Activated effector memory CD4-positive, alpha-beta T cell treated with Interleukin-2 at 50 U/mL for 16 hours (primary cell): Measurements from ENCODE around the gene KCNA10.
"Not testable (repeated sequence)": the region's sequence is repeated elsewhere in the genome, so short reads cannot be mapped to it uniquely, and the experiment has no call there.

Source experiments
- DNase-seq: peaks from one replicate; pipeline ENCODE4 v3.0.0-alpha.2; 2020

The KCNA10 gene

GRCh38 chr1:110529011-110529410 lies 10.0 kb upstream of the KCNA10 start:
- DNase-seq, result no peak

DNA sequence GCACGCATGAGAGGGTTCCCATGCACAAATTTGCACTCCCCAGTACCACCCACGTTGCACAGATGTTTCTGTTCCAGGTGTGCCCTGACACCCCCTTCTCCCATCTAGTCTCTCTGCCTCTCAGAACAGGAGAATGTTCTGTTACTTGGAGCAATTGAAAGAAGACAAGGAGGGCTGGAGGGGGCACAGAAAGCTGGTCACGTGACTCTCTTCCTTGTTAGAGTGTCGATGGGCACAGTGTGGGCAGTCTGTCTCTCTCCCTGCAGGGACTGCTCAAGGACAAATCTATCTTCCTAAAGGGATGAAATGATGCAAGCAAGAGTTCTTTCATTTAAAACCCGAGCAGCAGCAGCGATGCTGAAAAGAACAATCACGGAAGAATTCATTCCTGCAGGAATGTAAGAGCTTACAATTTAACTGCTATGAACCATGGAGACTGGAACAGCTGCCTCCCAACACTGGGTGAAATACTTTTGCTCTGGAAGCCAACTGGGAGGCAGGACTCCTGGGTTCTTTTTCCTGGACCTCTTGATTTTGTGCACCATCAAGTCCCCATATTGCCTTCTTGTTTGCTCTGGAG lies 7.3 kb upstream of the KCNA10 start:
- DNase-seq, result no peak

DNA sequence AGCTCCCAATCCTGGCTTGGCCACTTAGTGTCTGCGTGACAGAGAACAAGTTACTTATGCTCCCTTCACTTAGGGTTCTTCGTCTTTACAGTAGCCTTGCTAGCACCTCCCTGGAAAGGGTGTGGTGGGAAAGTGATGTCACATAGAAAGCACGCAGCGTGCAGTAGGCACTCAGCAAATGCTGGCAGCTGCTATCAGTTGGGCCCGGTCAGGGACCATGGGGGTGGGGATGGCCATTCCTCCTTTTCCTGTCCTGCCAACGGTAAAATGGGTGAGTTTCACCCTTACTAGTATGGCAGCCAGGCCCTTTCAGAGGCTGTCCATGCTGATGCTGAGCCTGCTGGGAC lies 6.2 kb upstream of the KCNA10 start:
- DNase-seq, result no peak

- peak; percentile 19 for DNase-seq
These were observed 5.6 kb upstream of the KCNA10 start for GRCh38 chr1:110524311-110525248.

- DNase-seq, result no peak
These were observed 4.0 kb upstream of the KCNA10 start for GRCh38 chr1:110523011-110523410.

- DNase-seq, result no peak
These were observed 3.6 kb upstream of the KCNA10 start for GRCh38 chr1:110522560-110522959.

DNA sequence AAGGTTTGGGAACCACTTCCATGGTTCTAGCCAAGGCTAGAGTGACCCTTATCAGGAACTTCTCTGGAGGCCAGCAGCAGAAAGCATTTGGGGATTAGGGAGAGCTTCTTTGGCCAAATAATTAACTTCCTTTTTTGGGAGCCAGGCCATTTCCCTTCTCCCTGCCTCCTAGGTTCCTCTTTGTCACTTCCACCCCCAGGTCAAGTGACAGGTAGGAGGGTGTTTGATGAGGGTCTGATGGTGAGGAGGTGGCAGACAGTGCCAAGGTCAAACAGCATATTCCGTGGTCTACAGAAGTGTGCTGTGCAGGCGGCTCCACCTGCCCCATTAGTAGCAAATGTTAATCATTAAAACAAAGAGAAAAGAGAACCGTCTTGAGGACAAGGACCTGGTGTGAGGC lies 1.9 kb upstream of the KCNA10 start:
- no peak for DNase-seq

GRCh38 chr1:110515891-110516290 lies 3.1 kb downstream of the KCNA10 start:
- no peak for DNase-seq

- DNase-seq, result no peak
These were observed 3.9 kb downstream of the KCNA10 start for GRCh38 chr1:110515041-110515440.

- DNase-seq, result no peak
These were observed 5.5 kb downstream of the KCNA10 start for GRCh38 chr1:110513511-110513910.

GRCh38 chr1:110511436-110511835 lies 7.5 kb downstream of the KCNA10 start:
- no peak for DNase-seq

GRCh38 chr1:110510921-110511320 lies 8.1 kb downstream of the KCNA10 start:
- DNase-seq, result not testable (repeated sequence)

DNA sequence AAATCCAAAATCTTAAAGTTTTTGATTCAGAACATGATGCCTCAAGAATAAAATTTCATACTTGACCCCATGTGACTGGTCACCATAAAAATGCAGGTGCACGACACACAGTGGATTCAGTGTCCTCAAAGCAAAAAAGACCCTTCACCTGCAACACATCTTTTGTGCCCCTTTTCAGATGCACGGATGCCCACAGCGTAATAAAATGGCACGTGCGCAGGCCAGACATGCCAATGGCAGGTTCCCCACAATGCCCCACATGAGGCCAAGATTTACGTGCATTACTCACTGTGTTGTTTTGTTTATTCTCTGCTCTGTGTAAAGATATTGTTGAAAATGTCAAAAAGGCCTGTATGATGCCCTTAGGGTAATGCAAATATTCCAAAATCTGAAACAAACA lies 9.3 kb downstream of the KCNA10 start:
- DNase-seq, result no peak

- DNase-seq, result no peak
These were observed 10.7 kb downstream of the KCNA10 start for GRCh38 chr1:110508028-110508940.

DNA sequence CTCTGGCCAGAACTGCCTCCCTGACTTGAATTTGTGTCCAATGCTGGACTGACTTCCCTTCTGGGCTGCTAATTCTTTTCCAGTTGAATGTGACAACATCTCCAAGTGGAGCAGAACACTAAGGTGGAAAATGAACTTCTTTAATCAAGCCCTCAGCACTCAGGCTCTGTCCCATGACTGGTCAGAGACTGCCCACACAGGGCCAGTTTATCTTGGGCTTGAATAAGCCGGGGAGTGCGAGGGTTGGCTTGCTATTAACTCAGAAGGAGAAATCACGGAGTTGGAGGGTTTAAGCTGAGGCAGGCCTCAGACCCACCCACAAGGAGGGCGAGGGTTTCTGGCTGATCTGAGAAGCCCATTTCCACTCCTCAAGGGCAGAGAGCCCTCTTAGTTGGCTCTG lies 12.4 kb downstream of the KCNA10 start:
- no peak for DNase-seq

DNA sequence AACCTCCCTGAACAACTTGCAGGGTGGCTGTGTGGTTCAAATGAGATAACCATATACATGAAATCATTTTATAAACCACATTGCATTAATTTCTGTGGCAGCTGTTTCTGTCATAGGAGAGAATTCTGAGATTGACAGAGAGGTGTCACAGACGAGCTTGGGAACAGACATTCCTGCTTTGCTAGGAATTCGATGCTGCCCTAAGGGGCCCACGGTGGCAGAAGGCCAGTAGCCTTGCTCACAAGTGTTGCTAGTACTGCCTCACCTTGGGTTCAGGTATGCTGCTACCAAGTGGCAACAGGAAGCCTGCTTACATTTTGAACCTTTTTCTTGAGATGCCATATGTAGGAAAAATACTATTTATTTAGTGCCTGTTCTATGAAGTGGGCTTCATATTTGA lies 13.4 kb downstream of the KCNA10 start:
- DNase-seq, result no peak

- DNase-seq, result no peak
These were observed 14.7 kb downstream of the KCNA10 start for GRCh38 chr1:110504226-110504625.

- no peak for DNase-seq
These were observed 15.5 kb downstream of the KCNA10 start for GRCh38 chr1:110503471-110503870.

DNA sequence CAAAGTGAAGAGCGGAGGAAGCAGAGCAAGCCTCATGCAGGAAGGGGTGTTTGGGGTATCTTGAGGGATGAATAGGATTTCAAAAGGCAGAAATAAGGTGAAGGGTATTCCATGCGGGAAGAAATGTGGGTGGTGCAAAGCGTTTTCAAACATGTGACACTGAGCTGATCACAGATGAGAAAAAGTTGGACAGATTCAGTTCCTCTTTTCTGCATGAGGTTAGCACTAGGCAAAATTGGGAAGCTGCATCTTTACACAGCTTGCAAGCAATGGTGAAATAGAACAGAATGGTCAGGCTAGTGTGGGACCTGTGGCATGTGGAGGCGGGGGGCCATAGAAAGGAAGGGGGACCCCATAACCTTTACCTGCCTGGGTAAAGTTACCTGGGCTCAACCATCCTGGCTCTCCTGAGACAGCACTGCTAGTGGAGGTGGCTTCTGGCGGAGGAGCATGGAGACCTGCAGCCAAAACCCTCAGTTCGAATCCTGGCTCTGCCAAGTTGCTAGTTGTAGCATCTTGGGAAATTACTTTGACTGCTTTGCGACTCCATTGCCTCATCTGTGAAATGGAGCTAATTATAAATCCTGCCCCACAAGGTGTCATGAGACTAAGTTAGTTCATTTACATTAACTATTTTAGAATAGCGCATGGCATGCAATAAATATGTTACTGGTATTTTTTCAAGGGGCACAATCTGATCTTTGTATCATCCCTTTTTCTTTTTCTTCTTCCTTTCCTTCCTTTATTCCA lies 16.4 kb downstream of the KCNA10 start:
- DNase-seq, result no peak

GRCh38 chr1:110501488-110502132 lies 17.4 kb downstream of the KCNA10 start:
- DNase-seq, result no peak

- no peak for DNase-seq
These were observed 20.7 kb downstream of the KCNA10 start for GRCh38 chr1:110498270-110498669.

- peak; percentile 53 for DNase-seq
These were observed 22.9 kb downstream of the KCNA10 start for GRCh38 chr1:110495926-110496600.
